Cardiac fibroblast (primary cell): ENCODE data around the gene C10orf71.

ENCODE experiments used
- DNase-seq, 2 donors: peaks; one replicate each; pipeline versions ENCODE4 v3.0.0 to v3.0.0-alpha.2; 2010; ENCODE audit warnings: low read depth in 2 of 2
- H3K4me3 ChIP-seq, 2 donors: replicated peaks in 1 of 2; 1 replicate in 1 of 2; 2 replicates in 1 of 2; pipeline ENCODE4 v1.5.1; 2011; ENCODE audit warnings: low read depth in 2 of 2, low read length in 2 of 2, mild to moderate bottlenecking in 2 of 2, moderate library complexity in 1 of 2
- TF ChIP-seq, protein P1 (sequence below): IDR thresholded peaks from one replicate; pipeline ENCODE4 v1.5.1; 2011; ENCODE audit warnings: low read depth, mild to moderate bottlenecking, low read length, inconsistent platforms

C10orf71 gene, protein sequence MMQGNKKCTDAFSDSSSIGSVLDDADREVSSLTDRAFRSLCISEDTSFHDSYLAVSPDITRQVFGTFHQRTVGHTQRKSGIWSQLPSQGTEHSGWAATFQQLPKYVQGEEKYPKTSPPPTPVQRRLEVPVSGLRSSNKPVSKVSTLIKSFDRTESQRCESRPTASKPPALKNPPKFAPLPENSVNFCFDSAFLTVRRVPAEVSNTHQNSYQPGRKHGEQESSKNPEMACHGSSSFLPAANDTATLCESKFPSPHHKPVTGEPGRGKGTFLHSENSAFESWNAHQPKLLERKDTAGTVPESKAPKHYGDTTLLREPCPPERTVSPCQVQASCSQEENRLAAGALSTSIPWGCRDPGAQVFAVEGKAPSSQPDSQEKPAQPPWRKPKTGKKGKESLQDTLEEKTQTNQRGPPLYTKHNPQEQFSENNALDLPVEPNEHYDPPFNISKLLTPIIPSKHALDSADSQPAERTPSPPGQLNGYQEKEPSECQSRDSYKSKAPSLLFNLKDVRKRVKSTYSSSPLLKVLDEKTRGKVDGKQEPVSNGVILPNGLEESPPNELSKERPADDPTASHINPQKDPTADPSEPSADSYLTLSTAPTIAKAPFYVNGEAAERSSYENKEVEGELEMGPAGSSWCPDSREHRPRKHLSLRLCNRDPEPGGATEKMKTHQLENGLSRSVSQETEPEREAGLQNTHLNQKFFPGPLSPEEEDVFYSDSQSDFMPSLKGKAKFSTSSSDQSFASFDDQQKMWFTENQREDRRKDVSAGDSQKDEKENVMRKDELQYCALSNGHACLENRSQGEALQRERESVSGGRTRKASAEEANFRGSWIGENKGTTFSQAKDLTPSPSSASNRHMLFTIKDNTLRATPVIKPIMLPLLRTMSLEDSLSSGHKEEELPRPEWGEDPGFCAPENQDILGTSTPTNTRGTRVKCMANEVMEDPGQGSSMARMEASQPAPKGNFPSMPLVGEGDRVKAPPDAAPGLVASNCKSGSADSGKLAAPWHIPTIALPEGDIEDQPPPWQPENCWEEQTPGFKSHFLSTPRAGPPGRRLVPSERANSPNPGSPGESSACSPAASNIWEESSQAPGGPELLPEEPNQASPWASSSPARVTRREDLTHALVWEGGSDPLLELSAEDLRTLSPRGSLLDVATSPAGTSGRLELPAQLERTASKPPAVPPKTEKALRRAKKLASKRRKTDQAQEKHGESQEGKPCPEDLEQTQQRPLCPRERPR (N-terminal part only)

DNA sequence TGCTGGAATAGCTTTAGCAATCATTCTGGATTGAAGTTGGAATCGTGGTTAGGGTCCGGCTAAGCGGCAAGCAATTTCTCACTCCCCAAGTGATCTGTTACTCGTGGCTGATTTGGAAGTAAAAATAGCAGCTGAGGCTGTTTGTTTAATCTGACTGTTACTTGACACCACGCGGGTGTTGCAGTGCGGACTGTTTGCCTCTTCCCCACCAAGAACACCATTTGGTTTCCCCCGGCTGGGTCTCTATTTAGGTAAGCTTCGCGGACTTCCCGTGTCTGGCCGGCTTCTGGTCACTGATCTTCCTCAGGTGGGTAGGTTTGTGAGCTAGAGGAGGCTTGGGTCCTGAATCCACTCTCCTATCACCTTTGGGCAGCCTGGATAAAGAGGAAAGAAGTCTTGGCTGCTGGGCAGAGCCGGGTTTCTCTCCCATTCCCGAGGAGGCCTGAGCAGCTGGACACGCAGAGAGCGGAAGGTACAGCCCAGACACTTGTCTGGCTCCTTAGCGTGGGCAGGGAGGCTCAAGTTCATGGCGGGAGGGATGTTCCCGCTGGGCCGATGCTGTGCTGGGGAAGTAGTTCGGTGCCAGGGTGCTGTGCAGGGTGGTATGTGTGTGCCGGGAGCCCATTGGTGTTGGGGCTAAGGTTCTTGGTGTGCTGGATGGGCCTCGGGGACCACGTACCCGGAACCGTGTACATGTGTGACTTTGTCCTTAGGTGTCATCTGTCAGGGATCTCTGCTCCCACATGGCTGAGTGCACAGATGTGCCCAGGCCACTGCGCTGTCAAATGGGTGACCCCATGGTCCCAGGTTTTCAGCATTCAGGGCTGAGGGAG is at the start of gene C10orf71:
C10orf71 (plus strand) TSS at position 188 of the 833 bp plus-strand sequence. CDS start 23,376 bp downstream, outside the sequence.
- TF ChIP-seq, protein P1, sequence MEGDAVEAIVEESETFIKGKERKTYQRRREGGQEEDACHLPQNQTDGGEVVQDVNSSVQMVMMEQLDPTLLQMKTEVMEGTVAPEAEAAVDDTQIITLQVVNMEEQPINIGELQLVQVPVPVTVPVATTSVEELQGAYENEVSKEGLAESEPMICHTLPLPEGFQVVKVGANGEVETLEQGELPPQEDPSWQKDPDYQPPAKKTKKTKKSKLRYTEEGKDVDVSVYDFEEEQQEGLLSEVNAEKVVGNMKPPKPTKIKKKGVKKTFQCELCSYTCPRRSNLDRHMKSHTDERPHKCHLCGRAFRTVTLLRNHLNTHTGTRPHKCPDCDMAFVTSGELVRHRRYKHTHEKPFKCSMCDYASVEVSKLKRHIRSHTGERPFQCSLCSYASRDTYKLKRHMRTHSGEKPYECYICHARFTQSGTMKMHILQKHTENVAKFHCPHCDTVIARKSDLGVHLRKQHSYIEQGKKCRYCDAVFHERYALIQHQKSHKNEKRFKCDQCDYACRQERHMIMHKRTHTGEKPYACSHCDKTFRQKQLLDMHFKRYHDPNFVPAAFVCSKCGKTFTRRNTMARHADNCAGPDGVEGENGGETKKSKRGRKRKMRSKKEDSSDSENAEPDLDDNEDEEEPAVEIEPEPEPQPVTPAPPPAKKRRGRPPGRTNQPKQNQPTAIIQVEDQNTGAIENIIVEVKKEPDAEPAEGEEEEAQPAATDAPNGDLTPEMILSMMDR: no peak
- DNase-seq: no peak
- H3K4me3 ChIP-seq: no peak within 1 kb of the TSS

DNA sequence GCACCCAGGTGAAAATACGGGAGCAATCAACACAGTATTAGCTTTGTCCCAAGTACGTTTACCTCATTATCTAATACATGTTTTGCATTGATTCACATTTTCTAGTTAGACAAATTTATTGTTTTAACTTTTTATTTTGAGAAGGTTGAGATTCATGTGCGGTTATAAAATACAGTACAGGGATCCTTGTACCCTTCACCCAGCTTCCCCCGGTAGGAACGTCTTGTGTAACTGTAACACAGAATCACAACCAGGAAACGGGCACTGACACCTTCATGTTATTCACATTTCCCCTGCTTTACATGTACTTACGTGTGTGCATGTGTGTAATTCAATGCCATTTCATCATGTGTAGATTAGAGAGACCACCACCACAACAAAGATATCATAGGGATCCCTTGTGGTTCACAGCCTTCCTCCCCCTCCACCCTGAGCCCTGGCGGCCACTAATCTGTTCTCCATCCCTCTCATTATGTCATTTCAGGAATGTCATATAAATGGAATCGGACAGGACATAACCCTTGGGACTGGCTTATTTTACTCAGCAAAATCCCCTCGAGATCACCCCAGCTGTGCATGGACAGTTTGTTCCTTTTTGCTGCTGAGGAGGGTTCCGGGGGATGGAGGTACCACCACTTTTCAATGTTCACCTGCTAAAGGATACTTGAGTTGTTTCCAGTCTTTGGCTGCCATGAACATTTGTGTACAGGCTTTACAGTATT is 46.5 kb upstream of the C10orf71 start:
- DNase-seq: no peak
- no peak overlapping the region for H3K4me3 ChIP-seq
- TF ChIP-seq, protein P1: no peak

DNA sequence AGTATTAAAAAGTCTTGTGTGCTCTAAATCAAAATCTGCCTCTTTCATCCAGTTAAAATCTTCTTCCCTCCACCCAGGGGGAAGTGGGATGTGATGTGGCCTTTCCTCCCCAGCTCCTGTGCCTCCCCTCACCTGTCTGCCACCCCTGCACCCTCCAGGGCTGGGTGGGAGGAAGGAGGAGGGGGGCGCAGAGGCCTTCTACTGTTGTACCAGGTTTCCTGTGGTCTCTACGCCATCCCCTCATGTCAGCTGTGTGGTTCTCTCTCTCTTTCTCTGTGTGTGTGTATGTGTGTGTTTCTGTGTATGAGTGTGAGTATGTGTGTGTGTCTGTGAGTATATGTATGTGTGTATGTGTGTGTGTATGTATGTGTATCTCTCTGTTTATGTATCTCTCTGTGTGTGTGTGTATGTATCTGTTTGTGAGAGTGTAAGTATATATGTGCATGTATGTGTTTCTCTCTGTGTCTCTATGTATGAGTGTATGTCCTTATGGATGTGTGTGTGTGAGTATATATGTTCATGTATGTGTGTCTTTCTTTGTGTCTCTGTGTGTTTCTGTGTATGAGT is 45.5 kb upstream of the C10orf71 start:
- H3K4me3 ChIP-seq: no peak overlapping the region
- TF ChIP-seq, protein P1: no peak
- DNase-seq: no peak

DNA sequence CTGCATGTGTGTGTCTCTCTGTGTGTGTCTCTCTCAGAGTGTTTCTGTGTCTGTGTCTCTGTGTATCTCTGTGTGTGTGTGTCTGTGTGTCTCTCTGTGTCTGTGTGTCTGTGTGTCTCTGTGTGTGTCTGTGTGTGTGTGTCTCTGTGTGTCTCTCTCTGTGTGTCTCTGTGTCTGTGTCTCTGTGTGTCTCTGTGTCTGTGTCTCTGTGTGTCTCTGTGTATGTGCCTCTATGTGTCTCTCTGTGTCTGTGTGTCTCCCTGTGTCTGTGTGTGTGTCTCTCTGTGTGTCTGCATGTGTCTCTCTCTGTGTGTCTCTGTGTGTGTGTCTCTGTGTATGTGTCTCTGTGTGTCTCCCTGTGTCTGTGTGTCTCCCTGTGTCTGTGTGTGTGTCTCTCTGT is 44.8 kb upstream of the C10orf71 start:
- no peak overlapping the region for H3K4me3 ChIP-seq
- no peak for DNase-seq
- TF ChIP-seq, protein P1: no peak

- no peak for DNase-seq
Measured at GRCh38 chr10:49254556-49255318, 44.2 kb upstream of the C10orf71 start.

More at GRCh38 chr10:49254556-49255318, 44.2 kb upstream of the C10orf71 start:
- TF ChIP-seq, protein P1: no peak
- H3K4me3 ChIP-seq: no peak overlapping the region
